Glutamatergic neuron (in vitro differentiated cells): ENCODE results near the gene SLC27A5. TPM values are rescaled to one million over a fixed set of nuclear protein-coding genes. Genes with fewer than 3 reads are reported as not detected.

ENCODE experiments used
- DNase-seq: peaks from one replicate; pipeline ENCODE4 v3.0.0; 2022
- H3K27ac Mint-ChIP-seq: one replicate; pipeline ENCODE4 v1.8.0; 2020; ENCODE audit warnings: mild to moderate bottlenecking, mixed read lengths, inconsistent platforms; ENCODE audit not compliant: unreplicated experiment
- H3K27me3 Mint-ChIP-seq: one replicate; pipeline ENCODE4 v1.8.0; 2020; ENCODE audit warnings: mild to moderate bottlenecking, moderate library complexity, mixed read lengths, inconsistent platforms; ENCODE audit not compliant: unreplicated experiment
- H3K36me3 Mint-ChIP-seq: one replicate; pipeline ENCODE4 v1.8.0; 2020; ENCODE audit warnings: mild to moderate bottlenecking, mixed read lengths, inconsistent platforms; ENCODE audit not compliant: unreplicated experiment
- H3K4me1 Mint-ChIP-seq: one replicate; pipeline ENCODE4 v1.8.0; 2020; ENCODE audit warnings: mild to moderate bottlenecking, low read depth, mixed read lengths, inconsistent platforms; ENCODE audit not compliant: unreplicated experiment
- H3K4me3 Mint-ChIP-seq: one replicate; pipeline ENCODE4 v1.8.0; 2020; ENCODE audit warnings: mild to moderate bottlenecking, mixed read lengths, inconsistent platforms; ENCODE audit not compliant: unreplicated experiment
- H3K9me3 Mint-ChIP-seq: one replicate; pipeline ENCODE4 v1.8.0; 2020; ENCODE audit warnings: mild to moderate bottlenecking, moderate library complexity, mixed read lengths, inconsistent platforms; ENCODE audit not compliant: unreplicated experiment
- total RNA-seq: library from RNA; stranded (reverse); fragmentation: NEBNext Ultra II Directional; extraction: Animal tissue kit (Norgen Biotek cat#: 25700); gene quantifications from one replicate; pipeline ENCODE4 v1.2.1, GENCODE V29; 2021; ENCODE audit not compliant: unreplicated experiment
- TF ChIP-seq, protein P1 (sequence below): fragments of 200-600 bp; sonication (generic); IDR thresholded peaks from one replicate; pipeline ENCODE4 v1.5.0; 2021; ENCODE audit not compliant: partially characterized antibody, unreplicated experiment

SLC27A5 gene
- total RNA-seq, 1 donor from 2014 or later = 7.4 TPM

GRCh38 chr19:58480481-58480830, 31.3 kb downstream of the SLC27A5 start:
- H3K27ac Mint-ChIP-seq = no peak overlapping the region
- peaks cover 4% of the 10 kb centered on the region for H3K9me3 Mint-ChIP-seq
- H3K4me1 Mint-ChIP-seq = peaks cover 4% of the 10 kb centered on the region
- TF ChIP-seq, protein P1, sequence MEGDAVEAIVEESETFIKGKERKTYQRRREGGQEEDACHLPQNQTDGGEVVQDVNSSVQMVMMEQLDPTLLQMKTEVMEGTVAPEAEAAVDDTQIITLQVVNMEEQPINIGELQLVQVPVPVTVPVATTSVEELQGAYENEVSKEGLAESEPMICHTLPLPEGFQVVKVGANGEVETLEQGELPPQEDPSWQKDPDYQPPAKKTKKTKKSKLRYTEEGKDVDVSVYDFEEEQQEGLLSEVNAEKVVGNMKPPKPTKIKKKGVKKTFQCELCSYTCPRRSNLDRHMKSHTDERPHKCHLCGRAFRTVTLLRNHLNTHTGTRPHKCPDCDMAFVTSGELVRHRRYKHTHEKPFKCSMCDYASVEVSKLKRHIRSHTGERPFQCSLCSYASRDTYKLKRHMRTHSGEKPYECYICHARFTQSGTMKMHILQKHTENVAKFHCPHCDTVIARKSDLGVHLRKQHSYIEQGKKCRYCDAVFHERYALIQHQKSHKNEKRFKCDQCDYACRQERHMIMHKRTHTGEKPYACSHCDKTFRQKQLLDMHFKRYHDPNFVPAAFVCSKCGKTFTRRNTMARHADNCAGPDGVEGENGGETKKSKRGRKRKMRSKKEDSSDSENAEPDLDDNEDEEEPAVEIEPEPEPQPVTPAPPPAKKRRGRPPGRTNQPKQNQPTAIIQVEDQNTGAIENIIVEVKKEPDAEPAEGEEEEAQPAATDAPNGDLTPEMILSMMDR = no peak
- no peak overlapping the region for H3K4me3 Mint-ChIP-seq
- peaks cover 5% of the 10 kb centered on the region for H3K27me3 Mint-ChIP-seq
- H3K36me3 Mint-ChIP-seq = no peaks in the 10 kb centered on the region
- DNase-seq = no peak

- peaks cover 5% of the 10 kb centered on the region for H3K27me3 Mint-ChIP-seq
- H3K27ac Mint-ChIP-seq = no peak overlapping the region
- H3K36me3 Mint-ChIP-seq = no peaks in the 10 kb centered on the region
- no peak for DNase-seq
- peaks cover 4% of the 10 kb centered on the region for H3K4me1 Mint-ChIP-seq
- TF ChIP-seq, protein P1 = no peak
- H3K4me3 Mint-ChIP-seq = no peak overlapping the region
- peaks cover 4% of the 10 kb centered on the region for H3K9me3 Mint-ChIP-seq
Measured at GRCh38 chr19:58479736-58480480, 31.9 kb downstream of the SLC27A5 start.

DNA sequence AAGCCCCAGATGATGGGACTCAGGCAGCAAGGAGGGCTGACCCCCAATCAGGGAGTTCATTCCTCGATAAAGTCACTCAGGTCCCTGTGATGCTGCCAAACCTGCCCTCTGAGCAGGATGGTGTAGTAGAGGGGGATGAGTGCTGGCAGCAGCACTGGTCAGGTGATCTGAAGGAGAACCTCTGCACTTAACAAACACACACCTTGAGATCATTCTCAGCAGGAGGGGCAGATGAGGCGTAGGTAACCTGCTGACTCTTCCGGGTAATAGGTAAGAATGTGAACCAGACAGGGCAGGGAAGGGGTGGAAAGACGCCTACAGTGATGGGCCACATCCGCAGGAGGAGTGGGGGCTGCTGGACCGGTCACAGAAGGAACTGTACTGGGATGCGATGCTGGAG, 32.5 kb downstream of the SLC27A5 start:
- Mint-ChIP-seq H3K9me3 (peaks cover 7% of the 10 kb centered on the region), H3K36me3 (no peaks in the 10 kb centered on the region), H3K4me1 (peaks cover 4% of the 10 kb centered on the region), H3K27me3 (peaks cover 9% of the 10 kb centered on the region), H3K4me3 (no peak overlapping the region), H3K27ac (no peak overlapping the region)
- no peak for DNase-seq
- TF ChIP-seq, protein P1 = no peak

- Mint-ChIP-seq H3K4me1 (peaks cover 4% of the 10 kb centered on the region), H3K27ac (no peak overlapping the region), H3K27me3 (peaks cover 12% of the 10 kb centered on the region), H3K36me3 (no peaks in the 10 kb centered on the region), H3K4me3 (no peak overlapping the region), H3K9me3 (peaks cover 7% of the 10 kb centered on the region)
- no peak for DNase-seq
- TF ChIP-seq, protein P1 = no peak
Measured at GRCh38 chr19:58477871-58478270, 33.9 kb downstream of the SLC27A5 start.

DNA sequence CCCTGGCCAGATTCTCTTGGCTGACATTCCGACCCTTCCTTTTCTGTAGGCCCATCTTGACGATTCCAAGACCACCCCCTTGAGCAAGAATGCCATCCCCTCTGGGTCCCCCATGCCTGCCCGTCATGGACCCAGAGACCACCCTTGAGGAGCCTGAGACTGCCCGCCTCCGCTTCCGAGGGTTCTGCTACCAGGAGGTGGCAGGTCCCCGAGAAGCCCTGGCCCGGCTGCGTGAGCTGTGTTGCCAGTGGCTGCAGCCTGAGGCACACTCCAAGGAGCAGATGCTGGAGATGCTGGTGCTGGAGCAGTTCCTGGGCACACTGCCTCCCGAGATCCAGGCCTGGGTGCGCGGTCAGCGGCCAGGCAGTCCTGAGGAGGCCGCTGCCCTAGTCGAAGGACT, 34.7 kb downstream of the SLC27A5 start:
- H3K36me3 Mint-ChIP-seq = no peaks in the 10 kb centered on the region
- H3K4me3 Mint-ChIP-seq = peak overlapping the region; percentile 95
- peaks cover 12% of the 10 kb centered on the region for H3K27me3 Mint-ChIP-seq
- DNase-seq = no peak
- H3K9me3 Mint-ChIP-seq = peaks cover 9% of the 10 kb centered on the region
- TF ChIP-seq, protein P1 = no peak
- peak overlapping the region; percentile 79 for H3K27ac Mint-ChIP-seq
- H3K4me1 Mint-ChIP-seq = peaks cover 4% of the 10 kb centered on the region
